Gastrocnemius medialis (tissue), 4 donors: ENCODE results near the gene JMJD7.

Experiments used
- POLR2A ChIP-seq, 2 donors: fragments of 450-650 bp; IDR thresholded peaks; one replicate each; pipeline ENCODE4 v1.6.1; 2017; ENCODE audit warnings: antibody characterized with exemption in 2 of 2, mild to moderate bottlenecking in 2 of 2, moderate library complexity in 2 of 2
- TF ChIP-seq, protein P1 (sequence below), 5 experiments: fragments of 450-650 bp in 3 of 5; fragments of 200-600 bp in 2 of 5; sonication (generic) in 2 of 5; IDR thresholded peaks in 4 of 5; conservative IDR thresholded peaks in 1 of 5; 1 replicate in 4 of 5; 2 replicates in 1 of 5; pipeline ENCODE4 v1.5.1; 2016 to 2019; ENCODE audit warnings: antibody characterized with exemption in 5 of 5, mild to moderate bottlenecking in 3 of 5, moderate library complexity in 3 of 5

DNA sequence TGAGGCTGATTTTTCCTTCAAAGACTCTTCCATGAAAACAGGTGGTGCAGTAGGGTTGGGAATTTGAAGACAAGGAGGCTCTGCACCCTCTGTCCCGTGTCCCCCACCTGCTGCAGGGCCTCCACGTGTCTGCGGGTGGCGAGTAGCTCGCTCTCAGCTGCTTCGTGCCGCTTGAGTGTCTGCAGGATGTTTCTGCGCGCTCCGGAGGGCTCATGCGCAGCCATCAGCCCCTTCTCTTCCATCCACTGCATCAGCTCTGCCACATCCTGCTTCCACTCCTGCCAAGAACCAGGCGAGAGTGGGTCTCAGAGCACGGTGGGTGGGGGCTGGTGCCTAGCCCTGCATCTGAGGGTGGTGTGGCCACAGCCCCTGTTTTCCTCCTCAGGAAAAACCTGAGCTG lies 48.1 kb downstream of the JMJD7 start:
- TF ChIP-seq, protein P1, sequence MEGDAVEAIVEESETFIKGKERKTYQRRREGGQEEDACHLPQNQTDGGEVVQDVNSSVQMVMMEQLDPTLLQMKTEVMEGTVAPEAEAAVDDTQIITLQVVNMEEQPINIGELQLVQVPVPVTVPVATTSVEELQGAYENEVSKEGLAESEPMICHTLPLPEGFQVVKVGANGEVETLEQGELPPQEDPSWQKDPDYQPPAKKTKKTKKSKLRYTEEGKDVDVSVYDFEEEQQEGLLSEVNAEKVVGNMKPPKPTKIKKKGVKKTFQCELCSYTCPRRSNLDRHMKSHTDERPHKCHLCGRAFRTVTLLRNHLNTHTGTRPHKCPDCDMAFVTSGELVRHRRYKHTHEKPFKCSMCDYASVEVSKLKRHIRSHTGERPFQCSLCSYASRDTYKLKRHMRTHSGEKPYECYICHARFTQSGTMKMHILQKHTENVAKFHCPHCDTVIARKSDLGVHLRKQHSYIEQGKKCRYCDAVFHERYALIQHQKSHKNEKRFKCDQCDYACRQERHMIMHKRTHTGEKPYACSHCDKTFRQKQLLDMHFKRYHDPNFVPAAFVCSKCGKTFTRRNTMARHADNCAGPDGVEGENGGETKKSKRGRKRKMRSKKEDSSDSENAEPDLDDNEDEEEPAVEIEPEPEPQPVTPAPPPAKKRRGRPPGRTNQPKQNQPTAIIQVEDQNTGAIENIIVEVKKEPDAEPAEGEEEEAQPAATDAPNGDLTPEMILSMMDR (IDR thresholded peaks at IDR 0.05 in 4 of 5, conservative IDR thresholded peaks at IDR 0.05 in 1 of 5), result no peak
- no peak for TF ChIP-seq POLR2A (IDR thresholded peaks at IDR 0.05)
